RKO (cell line): ENCODE data around the gene TSHZ2.
"Not testable (repeated sequence)": the region's sequence is repeated elsewhere in the genome, so short reads cannot be mapped to it uniquely, and the experiment has no call there.

Source experiments
- DNase-seq: peaks from one replicate; pipeline ENCODE4 v3.0.0-alpha.2; 2016; ENCODE audit warnings: low spot score

TSHZ2 gene

GRCh38 chr20:53352727-53353440 is 380.7 kb downstream of the TSHZ2 start:
- no peak for DNase-seq

- no peak for DNase-seq
Observed at GRCh38 chr20:53354314-53354713, 382.2 kb downstream of the TSHZ2 start.

GRCh38 chr20:53355790-53356189 is 383.6 kb downstream of the TSHZ2 start:
- no peak for DNase-seq

- DNase-seq, result no peak
Observed at GRCh38 chr20:53359425-53359824, 387.3 kb downstream of the TSHZ2 start.

- DNase-seq, result no peak
Observed at GRCh38 chr20:53360852-53361251, 388.7 kb downstream of the TSHZ2 start.

GRCh38 chr20:53362736-53363135 is 390.6 kb downstream of the TSHZ2 start:
- DNase-seq, result no peak

- DNase-seq, result no peak
Observed at GRCh38 chr20:53364646-53365045, 392.5 kb downstream of the TSHZ2 start.

- DNase-seq, result no peak
Observed at GRCh38 chr20:53365076-53365475, 392.9 kb downstream of the TSHZ2 start.

- DNase-seq, result no peak
Observed at GRCh38 chr20:53365539-53366075, 393.4 kb downstream of the TSHZ2 start.

GRCh38 chr20:53366928-53367327 is 394.8 kb downstream of the TSHZ2 start:
- not testable (repeated sequence) for DNase-seq

- no peak for DNase-seq
Observed at GRCh38 chr20:53369871-53370270, 397.7 kb downstream of the TSHZ2 start.

GRCh38 chr20:53370345-53370961 is 398.3 kb downstream of the TSHZ2 start:
- no peak for DNase-seq

- no peak for DNase-seq
Observed at GRCh38 chr20:53371216-53371615, 399.1 kb downstream of the TSHZ2 start.

GRCh38 chr20:53376021-53376420 is 403.9 kb downstream of the TSHZ2 start:
- DNase-seq, result no peak

GRCh38 chr20:53379014-53379832 is 407.1 kb downstream of the TSHZ2 start:
- no peak for DNase-seq

GRCh38 chr20:53379833-53380120 is 407.6 kb downstream of the TSHZ2 start:
- no peak for DNase-seq

- no peak for DNase-seq
Observed at GRCh38 chr20:53381568-53382262, 409.6 kb downstream of the TSHZ2 start.

GRCh38 chr20:53382263-53382844 is 410.2 kb downstream of the TSHZ2 start:
- no peak for DNase-seq

GRCh38 chr20:53383916-53384315 is 411.8 kb downstream of the TSHZ2 start:
- DNase-seq, result no peak

GRCh38 chr20:53384392-53384791 is 412.2 kb downstream of the TSHZ2 start:
- no peak for DNase-seq

GRCh38 chr20:53385941-53386767 is 414.0 kb downstream of the TSHZ2 start:
- DNase-seq, result no peak
